ENCODE data around the gene STRADB. TPM values are rescaled to one million over a fixed set of nuclear protein-coding genes. Genes with fewer than 3 reads are reported as not detected.
"Not testable (repeated sequence)": the region's sequence is repeated elsewhere in the genome, so short reads cannot be mapped to it uniquely, and the experiment has no call there.

The STRADB gene
- total RNA-seq, 1 donor = 57.6 TPM

- no peak for TF ChIP-seq CTCF (IDR thresholded peaks at IDR 0.05; ENCODE audit: insufficient read depth, low read length)
- peak; percentile 38 for DNase-seq (ENCODE audit: low read depth)
- H3K4me3 ChIP-seq (ENCODE audit: low read depth, low read length) = no peak overlapping the region
Measured at GRCh38 chr2:201483342-201483741, 31.8 kb downstream of the STRADB start.

GRCh38 chr2:201483758-201484157 is 32.2 kb downstream of the STRADB start:
- DNase-seq (ENCODE audit: low read depth); H3K4me3 ChIP-seq (ENCODE audit: low read depth, low read length): not testable (repeated sequence)

- peak; percentile 61 for DNase-seq (ENCODE audit: low read depth)
- TF ChIP-seq CTCF (IDR thresholded peaks at IDR 0.05; ENCODE audit: insufficient read depth, low read length) = no peak
- H3K4me3 ChIP-seq (ENCODE audit: low read depth, low read length) = no peak overlapping the region
Measured at GRCh38 chr2:201484805-201485204, 33.3 kb downstream of the STRADB start.

DNA sequence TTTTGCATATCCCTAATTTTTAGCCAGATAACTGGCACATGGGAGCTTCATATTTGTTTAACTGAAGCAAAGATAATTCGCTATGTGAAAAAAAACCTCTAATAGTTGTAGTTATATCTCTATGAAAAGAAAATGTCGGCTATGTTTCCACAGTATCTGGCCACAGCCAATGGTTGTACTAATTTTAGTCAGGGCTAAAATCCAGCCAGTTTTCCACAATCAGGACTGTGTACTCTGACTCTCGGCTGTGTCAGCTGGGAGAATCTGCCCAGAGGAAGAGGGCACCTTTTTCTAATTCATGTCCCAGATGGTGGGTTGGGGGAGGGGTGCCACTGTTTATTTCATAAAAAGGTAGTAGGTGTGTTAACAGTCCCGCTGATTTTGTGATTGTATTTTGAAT is 38.8 kb downstream of the STRADB start:
- no peak for TF ChIP-seq CTCF (IDR thresholded peaks at IDR 0.05; ENCODE audit: insufficient read depth, low read length)
- no peak for DNase-seq (ENCODE audit: low read depth)

GRCh38 chr2:201496785-201497184 is 45.2 kb downstream of the STRADB start:
- TF ChIP-seq CTCF (IDR thresholded peaks at IDR 0.05; ENCODE audit: insufficient read depth, low read length) = no peak
- H3K4me3 ChIP-seq (ENCODE audit: low read depth, low read length) = no peak overlapping the region

More for the DNA sequence above, 38.8 kb downstream of the STRADB start:
- no peak overlapping the region for H3K4me3 ChIP-seq (ENCODE audit: low read depth, low read length)

GRCh38 chr2:201500534-201500933 is 49.0 kb downstream of the STRADB start:
- no peak for TF ChIP-seq CTCF (IDR thresholded peaks at IDR 0.05; ENCODE audit: insufficient read depth, low read length)
- DNase-seq (ENCODE audit: low read depth) = peak; percentile 8
- H3K4me3 ChIP-seq (ENCODE audit: low read depth, low read length) = no peak overlapping the region

More at GRCh38 chr2:201496785-201497184, 45.2 kb downstream of the STRADB start:
- no peak for DNase-seq (ENCODE audit: low read depth)

- TF ChIP-seq CTCF (IDR thresholded peaks at IDR 0.05; ENCODE audit: insufficient read depth, low read length) = no peak
- DNase-seq (ENCODE audit: low read depth) = no peak
- no peak overlapping the region for H3K4me3 ChIP-seq (ENCODE audit: low read depth, low read length)
Measured at GRCh38 chr2:201502713-201503112, 51.2 kb downstream of the STRADB start.

All from fibroblast of the aortic adventitia (primary cell).